Erythroblast (primary cell): ENCODE results near the gene STK39.

Experiments
- GATA1 ChIP-seq: IDR thresholded peaks from 2 replicates; pipeline ENCODE4 v1.6.1; 2011; ENCODE audit warnings: low read depth, mild to moderate bottlenecking, control low read depth, low read length, moderate library complexity
- POLR2A ChIP-seq: IDR thresholded peaks from 2 replicates; pipeline ENCODE4 v1.6.1; 2011; ENCODE audit warnings: mild to moderate bottlenecking, low read length

DNA sequence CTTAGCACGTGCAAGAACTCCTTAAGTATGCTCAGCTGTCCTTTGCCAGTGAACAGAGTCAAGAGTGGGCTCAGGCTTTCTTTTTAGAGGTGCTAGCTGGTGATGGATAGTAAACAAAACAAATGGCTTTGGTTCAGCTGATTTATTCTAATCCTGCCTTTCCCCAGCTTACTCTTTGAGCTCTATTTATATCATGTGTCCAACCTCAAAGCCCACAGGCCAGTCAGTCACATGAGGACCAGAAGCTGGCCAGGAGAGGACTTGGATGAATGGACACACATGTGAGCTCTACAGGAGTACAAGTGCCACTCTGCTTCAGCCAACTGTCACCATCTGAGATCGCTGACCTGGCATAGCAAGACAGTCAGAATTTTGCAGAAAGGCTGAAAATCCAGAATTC, 59.4 kb downstream of the STK39 start:
- TF ChIP-seq POLR2A (no peak), GATA1 (no peak)
